AG04450 (cell line): ENCODE measurements around the gene DHDDS. TPM values are rescaled to one million over a fixed set of nuclear protein-coding genes. Genes with fewer than 3 reads are reported as not detected.

Experiments used
- CTCF ChIA-PET: fragments of 300-600, 350-600 bp; formaldehyde crosslinking; extraction: SDS; loops from one replicate; lab custom pipeline; 2022; ENCODE audit warnings: antibody characterized with exemption, inconsistent platforms; lab: Charles Lee
- POLR2A ChIA-PET: fragments of 350-600 bp; formaldehyde crosslinking; extraction: SDS; loops from one replicate; lab custom pipeline; 2021; ENCODE audit warnings: antibody characterized with exemption, inconsistent platforms; lab: Yijun Ruan, JAX
- DNase-seq: peaks from one replicate; pipeline ENCODE4 v3.0.0-alpha.2; 2011; ENCODE audit warnings: low read depth, low spot score
- H3K27ac ChIP-seq: one replicate; pipeline ENCODE4 v1.5.1; 2012; ENCODE audit warnings: low read depth, low read length, control low read depth
- H3K27me3 ChIP-seq: one replicate; pipeline ENCODE4 v1.6.0; 2012; ENCODE audit warnings: low read length; ENCODE audit not compliant: control insufficient read depth, insufficient read depth
- H3K4me3 ChIP-seq: 2 replicates; pipeline ENCODE4 v1.5.1; 2011; ENCODE audit warnings: mild to moderate bottlenecking, low read depth, low read length, control low read depth
- H3K9me3 ChIP-seq: 2 replicates; pipeline ENCODE4 v1.5.1; 2012; ENCODE audit warnings: low read length; ENCODE audit not compliant: control insufficient read depth, insufficient read depth
- polyA plus RNA-seq: library from polyadenylated mRNA; depleted of rRNA; stranded (reverse); fragments of >200 nt; gene quantifications from 2 replicates; pipeline ENCODE4 v1.2.3, GENCODE V29; 2011
- TF ChIP-seq, protein P1 (sequence below): IDR thresholded peaks from 2 replicates; pipeline ENCODE4 v1.5.1; 2011; ENCODE audit warnings: low read depth, low read length, control low read depth, inconsistent platforms

DHDDS gene
- polyA plus RNA-seq, 1 experiment: 51.7 TPM

DNA sequence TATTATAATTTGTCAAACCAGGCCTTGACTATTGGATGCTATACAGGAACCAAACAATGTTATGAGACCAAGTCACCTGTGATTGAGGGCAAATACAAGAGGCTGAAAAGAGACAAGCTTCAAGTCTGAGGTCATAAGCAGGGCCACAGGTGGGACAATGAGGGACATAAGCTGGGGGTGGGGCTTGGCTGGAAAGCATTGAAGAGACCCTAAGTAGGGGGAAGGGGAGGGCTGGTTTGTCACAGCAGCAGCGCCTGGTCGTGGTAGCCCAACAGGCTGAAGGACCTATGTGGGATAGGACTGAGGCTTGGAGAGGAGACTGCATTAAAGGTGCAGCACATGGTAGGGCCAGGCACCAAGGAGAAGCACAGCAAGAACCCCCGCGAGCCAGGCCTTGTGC is 58.0 kb downstream of the DHDDS start:
- CTCF ChIA-PET: interaction anchor here (2.5 kb wide), 1 partner anchor 10 kb away, joined by 13 read pairs; no protein-coding TSS in a partner anchor
- H3K4me3 ChIP-seq: no peak overlapping the region
- TF ChIP-seq, protein P1, sequence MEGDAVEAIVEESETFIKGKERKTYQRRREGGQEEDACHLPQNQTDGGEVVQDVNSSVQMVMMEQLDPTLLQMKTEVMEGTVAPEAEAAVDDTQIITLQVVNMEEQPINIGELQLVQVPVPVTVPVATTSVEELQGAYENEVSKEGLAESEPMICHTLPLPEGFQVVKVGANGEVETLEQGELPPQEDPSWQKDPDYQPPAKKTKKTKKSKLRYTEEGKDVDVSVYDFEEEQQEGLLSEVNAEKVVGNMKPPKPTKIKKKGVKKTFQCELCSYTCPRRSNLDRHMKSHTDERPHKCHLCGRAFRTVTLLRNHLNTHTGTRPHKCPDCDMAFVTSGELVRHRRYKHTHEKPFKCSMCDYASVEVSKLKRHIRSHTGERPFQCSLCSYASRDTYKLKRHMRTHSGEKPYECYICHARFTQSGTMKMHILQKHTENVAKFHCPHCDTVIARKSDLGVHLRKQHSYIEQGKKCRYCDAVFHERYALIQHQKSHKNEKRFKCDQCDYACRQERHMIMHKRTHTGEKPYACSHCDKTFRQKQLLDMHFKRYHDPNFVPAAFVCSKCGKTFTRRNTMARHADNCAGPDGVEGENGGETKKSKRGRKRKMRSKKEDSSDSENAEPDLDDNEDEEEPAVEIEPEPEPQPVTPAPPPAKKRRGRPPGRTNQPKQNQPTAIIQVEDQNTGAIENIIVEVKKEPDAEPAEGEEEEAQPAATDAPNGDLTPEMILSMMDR: no peak
- peaks cover 5% of the 10 kb centered on the region for H3K27me3 ChIP-seq
- H3K9me3 ChIP-seq: no peaks in the 10 kb centered on the region
- no peak overlapping the region for H3K27ac ChIP-seq
- no peak for DNase-seq
- POLR2A ChIA-PET: no interaction called here

DNA sequence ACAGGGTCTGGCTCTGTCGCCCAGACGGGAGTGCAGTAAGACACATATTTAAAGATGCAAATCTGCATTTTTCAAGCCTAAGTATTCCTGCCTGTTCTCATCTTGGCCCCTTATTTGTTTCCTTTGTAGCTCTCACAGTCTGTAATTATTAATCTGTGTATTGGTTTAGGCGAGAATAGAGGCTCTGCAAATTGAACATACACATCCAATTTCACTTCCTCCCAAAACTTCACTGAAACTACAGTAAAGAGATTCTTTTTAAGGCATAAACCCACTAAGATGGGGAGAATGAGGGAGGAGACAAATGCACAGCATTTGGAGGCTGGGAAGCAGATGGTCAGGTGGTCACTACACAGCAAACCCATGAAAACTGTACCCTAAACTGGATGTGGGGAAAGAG is 61.1 kb downstream of the DHDDS start:
- H3K9me3 ChIP-seq: no peaks in the 10 kb centered on the region
- no peak overlapping the region for H3K4me3 ChIP-seq
- CTCF ChIA-PET: no interaction called here
- DNase-seq: no peak
- no peak overlapping the region for H3K27ac ChIP-seq
- POLR2A ChIA-PET: no interaction called here
- peaks cover 5% of the 10 kb centered on the region for H3K27me3 ChIP-seq
- TF ChIP-seq, protein P1: no peak

DNA sequence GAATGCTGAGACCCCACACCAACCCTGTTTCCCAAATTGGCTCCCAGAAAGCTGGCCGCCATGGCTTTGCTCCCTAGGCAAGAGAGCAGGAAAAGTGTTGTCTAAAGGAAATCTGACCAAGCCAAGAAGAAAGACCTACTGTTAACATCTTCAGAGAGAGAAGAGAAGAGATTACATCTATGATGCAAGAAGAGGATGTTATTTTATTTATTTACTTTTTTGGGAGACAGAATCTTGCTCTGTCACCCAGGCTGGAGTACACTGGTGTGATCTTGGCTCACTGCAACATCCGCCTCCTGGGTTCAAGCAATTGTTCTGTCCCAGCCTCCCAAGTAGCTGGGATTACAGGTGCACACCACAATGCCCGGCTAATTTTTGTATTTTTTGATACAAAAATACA is 61.8 kb downstream of the DHDDS start:
- peaks cover 5% of the 10 kb centered on the region for H3K27me3 ChIP-seq
- POLR2A ChIA-PET: no interaction called here
- TF ChIP-seq, protein P1: no peak
- DNase-seq: no peak
- no peaks in the 10 kb centered on the region for H3K9me3 ChIP-seq
- H3K27ac ChIP-seq: no peak overlapping the region
- CTCF ChIA-PET: no interaction called here
- H3K4me3 ChIP-seq: no peak overlapping the region

DNA sequence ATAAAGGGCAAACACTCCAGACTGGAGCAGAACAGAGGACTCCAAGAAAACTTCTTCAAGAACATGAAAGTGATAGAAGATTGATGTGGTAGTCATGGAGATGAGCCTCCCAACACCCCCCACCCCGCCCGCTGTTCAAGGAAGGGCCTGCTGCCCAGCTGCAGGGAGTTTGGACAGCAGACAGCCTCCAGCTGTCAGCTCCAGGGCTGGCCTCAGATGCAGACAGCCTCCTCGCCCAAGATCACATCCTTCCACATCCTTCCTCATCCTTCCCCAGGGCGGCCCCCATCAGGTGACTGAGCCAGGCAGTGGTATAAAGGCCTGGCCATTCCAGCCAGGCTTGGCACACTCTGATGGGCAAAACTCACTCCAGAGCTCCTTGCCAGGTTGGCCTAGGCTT is 64.7 kb downstream of the DHDDS start:
- DNase-seq: peak; percentile 24
- ChIA-PET POLR2A (interaction anchor here (0.7 kb wide), 1 partner anchor 27 kb away, joined by 6 read pairs; no protein-coding TSS in a partner anchor), CTCF (no interaction called here)
- Histone ChIP-seq H3K9me3 (no peaks in the 10 kb centered on the region; the same call in 1 of the 2 replicates), H3K27me3 (peaks cover 3% of the 10 kb centered on the region), H3K27ac (no peak overlapping the region), H3K4me3 (no peak overlapping the region)
- TF ChIP-seq, protein P1: no peak

DNA sequence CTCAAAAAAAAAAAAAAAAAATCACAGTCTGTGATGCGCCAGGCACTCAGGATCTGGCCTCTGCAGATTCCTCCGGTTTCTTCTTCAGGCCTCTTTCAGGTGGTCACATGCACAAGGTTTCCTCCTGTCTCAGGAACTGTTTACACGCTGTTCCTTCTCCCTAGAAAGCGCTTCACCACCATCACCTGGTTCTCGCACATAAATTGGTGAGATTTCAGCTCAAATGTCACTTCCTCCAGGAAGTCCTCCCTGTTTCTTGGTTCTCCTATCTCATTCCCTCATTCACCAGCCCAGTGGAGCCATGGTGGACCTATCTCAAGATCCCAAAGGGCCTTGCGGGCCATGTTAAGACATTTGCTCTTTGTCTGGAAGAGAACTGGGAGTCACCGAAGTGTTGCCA is 66.8 kb downstream of the DHDDS start:
- ChIA-PET POLR2A (no interaction called here), CTCF (interaction anchor here (0.6 kb wide), 1 partner anchor 115 kb away, joined by 4 read pairs; no protein-coding TSS in a partner anchor)
- DNase-seq: no peak
- TF ChIP-seq, protein P1: no peak
- Histone ChIP-seq H3K4me3 (no peak overlapping the region), H3K27ac (no peak overlapping the region), H3K9me3 (no peaks in the 10 kb centered on the region; the same call in 1 of the 2 replicates), H3K27me3 (no peaks in the 10 kb centered on the region)
